ENCODE data around the gene LTB4R2.

DNA sequence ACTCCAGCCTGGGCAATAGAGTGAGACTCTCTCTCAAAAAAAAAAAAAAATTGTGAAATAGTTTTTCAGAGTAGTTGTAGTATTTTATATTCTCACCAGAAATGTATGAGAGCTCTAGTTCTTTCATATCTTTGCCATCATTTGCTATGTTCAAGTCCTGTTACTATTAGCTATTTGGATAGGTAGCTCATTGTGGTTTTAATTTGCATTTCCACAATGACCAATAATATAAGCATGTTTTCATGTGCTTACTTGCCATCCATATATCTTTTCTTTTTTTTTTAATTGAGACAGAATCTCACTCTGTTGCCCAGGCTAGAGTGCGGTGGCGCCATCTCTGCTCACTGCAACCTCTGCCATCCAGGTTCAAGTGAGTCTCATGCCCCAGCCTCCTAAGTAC lies 38.2 kb downstream of the LTB4R2 start:
- TF ChIP-seq POLR2A (IDR thresholded peaks at IDR 0.05) (no peak), CTCF (IDR thresholded peaks at IDR 0.05) (no peak)
